AG09309 (cell line): ENCODE results near the gene PCDHA12.

Experiments
- DNase-seq: peaks from one replicate; pipeline ENCODE4 v3.0.0-alpha.2; 2010; ENCODE audit warnings: low read depth
- H3K4me3 ChIP-seq: 2 replicates; pipeline ENCODE4 v1.5.1; 2011; ENCODE audit warnings: mild to moderate bottlenecking, low read depth, low read length, moderate library complexity; ENCODE audit not compliant: control insufficient read depth
- TF ChIP-seq, protein P1 (sequence below): IDR thresholded peaks from 2 replicates; pipeline ENCODE4 v1.5.1; 2011; ENCODE audit warnings: mild to moderate bottlenecking, low read depth, low read length, inconsistent platforms; ENCODE audit not compliant: insufficient read depth, control insufficient read depth; ENCODE audit errors: missing control alignments

The PCDHA12 gene

DNA sequence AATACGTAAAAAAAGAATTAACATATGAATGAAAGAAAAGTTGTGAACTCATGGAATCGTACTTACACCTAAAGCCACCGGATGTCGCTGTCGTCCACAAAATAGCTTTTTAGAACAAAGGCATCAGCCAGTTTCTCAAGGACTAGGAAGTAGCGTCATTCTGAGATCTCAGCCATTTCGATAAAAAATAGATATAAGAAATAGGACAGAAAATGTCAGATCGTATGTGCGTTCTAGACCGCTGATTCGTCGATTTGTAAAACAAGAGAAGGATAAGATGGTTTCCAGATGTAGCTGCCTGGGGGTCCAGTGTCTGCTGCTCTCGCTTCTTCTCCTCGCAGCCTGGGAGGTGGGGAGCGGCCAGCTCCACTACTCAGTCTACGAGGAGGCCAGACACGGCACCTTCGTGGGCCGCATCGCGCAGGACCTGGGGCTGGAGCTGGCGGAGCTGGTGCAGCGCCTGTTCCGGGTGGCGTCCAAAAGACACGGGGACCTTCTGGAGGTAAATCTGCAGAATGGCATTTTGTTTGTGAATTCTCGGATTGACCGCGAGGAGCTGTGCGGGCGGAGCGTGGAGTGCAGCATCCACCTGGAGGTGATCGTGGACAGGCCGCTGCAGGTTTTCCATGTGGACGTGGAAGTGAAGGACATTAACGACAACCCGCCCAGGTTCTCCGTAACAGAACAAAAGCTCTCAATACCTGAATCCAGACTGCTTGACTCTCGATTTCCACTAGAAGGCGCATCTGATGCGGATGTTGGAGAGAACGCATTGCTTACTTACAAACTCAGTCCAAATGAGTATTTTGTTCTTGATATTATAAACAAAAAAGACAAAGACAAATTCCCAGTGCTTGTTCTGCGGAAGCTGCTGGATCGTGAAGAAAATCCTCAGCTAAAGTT lies 19.1 kb upstream of the PCDHA12 start, which contains the start of gene PCDHA10:
TSS of gene PCDHA10 (plus strand) at position 126 of the 903 bp plus-strand sequence. CDS start at position 278, 152 bp downstream.
- H3K4me3 ChIP-seq = peak within 1 kb of the TSS; percentile 28
- TF ChIP-seq, protein P1, sequence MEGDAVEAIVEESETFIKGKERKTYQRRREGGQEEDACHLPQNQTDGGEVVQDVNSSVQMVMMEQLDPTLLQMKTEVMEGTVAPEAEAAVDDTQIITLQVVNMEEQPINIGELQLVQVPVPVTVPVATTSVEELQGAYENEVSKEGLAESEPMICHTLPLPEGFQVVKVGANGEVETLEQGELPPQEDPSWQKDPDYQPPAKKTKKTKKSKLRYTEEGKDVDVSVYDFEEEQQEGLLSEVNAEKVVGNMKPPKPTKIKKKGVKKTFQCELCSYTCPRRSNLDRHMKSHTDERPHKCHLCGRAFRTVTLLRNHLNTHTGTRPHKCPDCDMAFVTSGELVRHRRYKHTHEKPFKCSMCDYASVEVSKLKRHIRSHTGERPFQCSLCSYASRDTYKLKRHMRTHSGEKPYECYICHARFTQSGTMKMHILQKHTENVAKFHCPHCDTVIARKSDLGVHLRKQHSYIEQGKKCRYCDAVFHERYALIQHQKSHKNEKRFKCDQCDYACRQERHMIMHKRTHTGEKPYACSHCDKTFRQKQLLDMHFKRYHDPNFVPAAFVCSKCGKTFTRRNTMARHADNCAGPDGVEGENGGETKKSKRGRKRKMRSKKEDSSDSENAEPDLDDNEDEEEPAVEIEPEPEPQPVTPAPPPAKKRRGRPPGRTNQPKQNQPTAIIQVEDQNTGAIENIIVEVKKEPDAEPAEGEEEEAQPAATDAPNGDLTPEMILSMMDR = peak; percentile 33
- DNase-seq = no peak

DNA sequence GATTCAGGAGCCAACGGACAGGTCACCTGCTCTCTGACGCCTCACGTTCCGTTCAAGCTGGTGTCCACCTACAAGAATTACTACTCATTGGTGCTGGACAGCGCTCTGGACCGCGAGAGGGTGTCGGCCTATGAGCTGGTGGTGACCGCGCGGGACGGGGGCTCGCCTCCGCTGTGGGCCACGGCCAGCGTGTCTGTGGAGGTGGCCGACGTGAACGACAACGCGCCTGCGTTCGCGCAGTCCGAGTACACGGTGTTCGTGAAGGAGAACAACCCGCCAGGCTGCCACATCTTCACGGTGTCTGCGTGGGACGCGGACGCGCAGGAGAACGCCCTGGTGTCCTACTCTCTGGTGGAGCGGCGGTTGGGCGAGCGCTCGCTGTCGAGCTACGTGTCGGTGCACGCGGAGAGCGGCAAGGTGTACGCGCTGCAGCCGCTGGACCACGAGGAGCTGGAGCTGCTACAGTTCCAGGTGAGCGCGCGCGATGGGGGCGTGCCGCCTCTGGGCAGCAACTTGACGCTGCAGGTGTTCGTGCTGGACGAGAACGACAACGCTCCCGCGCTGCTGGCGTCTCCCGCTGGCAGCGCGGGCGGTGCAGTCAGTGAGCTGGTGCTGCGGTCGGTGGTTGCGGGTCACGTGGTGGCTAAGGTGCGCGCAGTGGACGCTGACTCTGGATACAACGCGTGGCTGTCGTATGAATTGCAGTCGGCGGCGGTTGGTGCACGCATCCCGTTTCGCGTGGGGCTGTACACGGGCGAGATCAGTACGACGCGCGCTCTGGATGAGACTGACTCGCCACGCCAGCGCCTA lies 17.7 kb upstream of the PCDHA12 start:
- DNase-seq = no peak
- H3K4me3 ChIP-seq = no peak overlapping the region
- TF ChIP-seq, protein P1 = no peak

DNA sequence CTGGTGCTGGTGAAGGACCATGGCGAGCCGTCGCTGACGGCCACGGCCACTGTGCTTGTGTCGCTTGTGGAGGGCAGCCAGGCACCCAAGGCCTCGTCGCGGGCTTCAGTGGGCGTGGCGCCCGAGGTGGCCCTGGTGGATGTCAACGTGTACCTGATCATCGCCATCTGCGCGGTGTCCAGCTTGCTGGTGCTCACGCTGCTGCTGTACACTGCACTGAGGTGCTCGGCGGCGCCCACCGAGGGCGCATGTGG lies 17.2 kb upstream of the PCDHA12 start:
- TF ChIP-seq, protein P1 = no peak
- DNase-seq = no peak
- no peak overlapping the region for H3K4me3 ChIP-seq

DNA sequence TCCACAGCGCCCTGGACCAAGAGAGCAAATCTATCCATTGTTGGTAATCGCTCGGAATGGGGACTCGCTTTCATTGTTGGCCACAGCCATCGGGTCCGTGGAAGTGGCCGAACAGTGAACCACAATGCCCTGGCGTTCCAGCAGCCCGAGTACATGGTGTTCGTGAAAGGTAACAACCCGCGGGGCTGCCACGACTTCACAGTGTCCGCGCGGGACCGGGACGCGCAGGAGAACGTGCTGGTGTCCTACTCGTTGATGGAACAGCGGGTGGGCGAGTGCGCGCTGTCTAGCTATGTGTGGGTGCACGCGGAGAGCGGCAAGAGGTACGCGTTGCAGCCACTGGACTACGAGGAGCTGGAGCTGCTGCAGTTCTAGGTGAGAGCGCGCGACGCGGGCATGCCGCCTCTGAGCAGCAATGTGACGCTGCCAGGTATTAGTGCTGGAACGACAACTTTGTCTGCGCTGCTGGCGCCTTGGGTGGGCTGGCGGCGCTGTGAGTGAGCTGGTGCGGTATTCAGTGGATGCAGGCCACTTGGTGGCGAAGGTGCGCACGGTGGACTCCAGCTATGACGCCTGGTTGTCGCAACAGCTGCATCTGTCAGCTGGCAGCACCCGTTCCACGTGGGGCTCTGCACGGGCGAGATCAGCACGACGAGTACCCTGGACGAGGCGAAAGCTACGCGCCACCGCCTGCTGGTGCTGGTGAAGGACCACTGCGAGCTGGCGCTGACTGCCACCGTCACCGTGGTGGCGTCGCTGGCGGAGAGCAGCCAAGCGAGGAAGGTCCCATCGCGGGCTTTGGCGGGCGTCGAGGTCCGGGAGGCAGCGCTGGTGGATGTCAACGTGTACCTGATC lies 12.4 kb upstream of the PCDHA12 start:
- no peak overlapping the region for H3K4me3 ChIP-seq
- TF ChIP-seq, protein P1 = no peak
- no peak for DNase-seq

DNA sequence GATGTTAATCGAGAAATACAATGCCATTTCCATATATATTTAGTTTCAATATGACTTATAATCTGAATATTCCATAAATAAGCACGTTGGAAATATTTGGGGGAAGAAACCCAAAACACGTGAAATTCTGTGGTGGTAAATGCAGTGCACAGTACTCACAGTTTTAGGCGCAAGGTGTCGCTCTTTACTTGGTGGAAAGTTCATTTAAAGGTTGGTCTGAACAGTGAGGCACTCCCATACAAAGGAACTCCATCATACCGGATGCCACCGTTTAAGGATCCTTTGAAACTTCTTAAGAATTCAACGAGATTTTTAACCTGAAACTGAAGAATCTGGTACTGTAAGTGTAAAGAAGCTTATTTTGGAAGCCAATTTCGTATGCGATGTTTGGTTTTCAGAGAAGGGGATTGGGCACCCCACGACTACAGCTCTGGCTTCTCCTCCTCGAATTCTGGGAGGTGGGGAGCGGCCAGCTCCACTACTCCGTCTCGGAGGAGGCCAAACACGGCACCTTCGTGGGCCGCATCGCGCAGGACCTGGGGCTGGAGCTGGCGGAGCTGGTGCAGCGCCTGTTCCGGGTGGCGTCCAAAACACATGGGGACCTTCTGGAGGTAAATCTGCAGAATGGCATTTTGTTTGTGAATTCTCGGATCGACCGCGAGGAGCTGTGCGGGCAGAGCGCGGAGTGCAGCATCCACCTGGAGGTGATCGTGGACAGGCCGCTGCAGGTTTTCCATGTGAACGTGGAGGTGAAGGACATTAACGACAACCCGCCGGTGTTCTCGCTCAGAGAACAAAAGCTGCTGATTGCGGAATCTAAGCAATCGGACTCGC lies 6.2 kb upstream of the PCDHA12 start, which contains the start of gene PCDHA11:
TSS of gene PCDHA11 (plus strand) at position 237 of the 834 bp plus-strand sequence. CDS start at position 384, 147 bp downstream.
- H3K4me3 ChIP-seq = no peak within 1 kb of the TSS
- no peak for DNase-seq
- TF ChIP-seq, protein P1 = peak; percentile 9

GRCh38 chr5:140869555-140869886 lies 5.6 kb upstream of the PCDHA12 start:
- no peak overlapping the region for H3K4me3 ChIP-seq
- TF ChIP-seq, protein P1 = peak; percentile 35
- DNase-seq = no peak
